ENCODE measurements around the gene NR2E3. TPM values are rescaled to one million over a fixed set of nuclear protein-coding genes. Genes with fewer than 3 reads are reported as not detected.
"Not testable (repeated sequence)": the region's sequence is repeated elsewhere in the genome, so short reads cannot be mapped to it uniquely, and the experiment has no call there.

Gene NR2E3
- total RNA-seq, 2 donors from 2014 or later, result 0.19 TPM; not detected in 1

- no peak for DNase-seq (ENCODE audit: low spot score)
- intact Hi-C loops (cut with DNase I), result no loop called here
Observed at GRCh38 chr15:71811036-71811736, 832 bp downstream of the NR2E3 start.

GRCh38 chr15:71811752-71812735 lies 1.7 kb downstream of the NR2E3 start:
- intact Hi-C loops (cut with DNase I), result no loop called here
- DNase-seq (ENCODE audit: low spot score), result no peak

GRCh38 chr15:71812966-71813722 lies 2.8 kb downstream of the NR2E3 start:
- intact Hi-C loops (cut with DNase I), result loop anchor here in 1 of 2 donors (1.0 kb wide), 1 partner anchor 19 kb away; no protein-coding TSS in a partner anchor
- DNase-seq (ENCODE audit: low spot score), result no peak

- intact Hi-C loops (cut with DNase I), result loop anchor here in 1 of 2 donors (1.0 kb wide), 1 partner anchor 18 kb away; no protein-coding TSS in a partner anchor
- DNase-seq (ENCODE audit: low spot score), result no peak
Observed at GRCh38 chr15:71813723-71814470, 3.5 kb downstream of the NR2E3 start.

GRCh38 chr15:71815301-71815700 lies 4.9 kb downstream of the NR2E3 start:
- intact Hi-C loops (cut with DNase I), result no loop called here
- DNase-seq (ENCODE audit: low spot score), result no peak

- DNase-seq (ENCODE audit: low spot score), result no peak
- intact Hi-C loops (cut with DNase I), result no loop called here
Observed at GRCh38 chr15:71817351-71817750, 7.0 kb downstream of the NR2E3 start.

- no peak for DNase-seq (ENCODE audit: low spot score)
- intact Hi-C loops (cut with DNase I), result no loop called here
Observed at GRCh38 chr15:71820127-71820526, 9.8 kb downstream of the NR2E3 start.

- intact Hi-C loops (cut with DNase I), result no loop called here
- DNase-seq (ENCODE audit: low spot score), result no peak
Observed at GRCh38 chr15:71821547-71822129, 11.3 kb downstream of the NR2E3 start.

GRCh38 chr15:71822890-71823630 lies 12.7 kb downstream of the NR2E3 start:
- DNase-seq (ENCODE audit: low spot score), result no peak
- intact Hi-C loops (cut with DNase I), result no loop called here

- intact Hi-C loops (cut with DNase I), result no loop called here
Observed at GRCh38 chr15:71823801-71824200, 13.4 kb downstream of the NR2E3 start.

GRCh38 chr15:71825021-71825730 lies 14.8 kb downstream of the NR2E3 start:
- intact Hi-C loops (cut with DNase I), result no loop called here
- no peak for DNase-seq (ENCODE audit: low spot score)

More at GRCh38 chr15:71823801-71824200, 13.4 kb downstream of the NR2E3 start:
- no peak for DNase-seq (ENCODE audit: low spot score)

- intact Hi-C loops (cut with DNase I), result no loop called here
Observed at GRCh38 chr15:71826196-71826595, 15.8 kb downstream of the NR2E3 start.

GRCh38 chr15:71830981-71831380 lies 20.6 kb downstream of the NR2E3 start:
- intact Hi-C loops (cut with DNase I), result no loop called here
- no peak for DNase-seq (ENCODE audit: low spot score)

More at GRCh38 chr15:71826196-71826595, 15.8 kb downstream of the NR2E3 start:
- no peak for DNase-seq (ENCODE audit: low spot score)

GRCh38 chr15:71841563-71841962 lies 31.2 kb downstream of the NR2E3 start:
- intact Hi-C loops (cut with DNase I), result no loop called here
- DNase-seq (ENCODE audit: low spot score), result no peak

GRCh38 chr15:71844916-71845315 lies 34.6 kb downstream of the NR2E3 start:
- intact Hi-C loops (cut with DNase I), result no loop called here
- DNase-seq (ENCODE audit: low spot score), result no peak

- no peak for DNase-seq (ENCODE audit: low spot score)
- intact Hi-C loops (cut with DNase I), result no loop called here
Observed at GRCh38 chr15:71853543-71853942, 43.2 kb downstream of the NR2E3 start.

- intact Hi-C loops (cut with DNase I); DNase-seq (ENCODE audit: low spot score): not testable (repeated sequence)
Observed at GRCh38 chr15:71858232-71858631, 47.9 kb downstream of the NR2E3 start.
